Neuron (in vitro differentiated cells): ENCODE data around the gene TMEM185A.
"Not testable (repeated sequence)": the region's sequence is repeated elsewhere in the genome, so short reads cannot be mapped to it uniquely, and the experiment has no call there.

ENCODE experiments used
- H2AFZ ChIP-seq: one replicate; pipeline ENCODE4 v1.6.1; 2013; ENCODE audit warnings: low read depth, mild to moderate bottlenecking, inconsistent platforms, low read length, moderate library complexity
- H3K27me3 ChIP-seq: one replicate; pipeline ENCODE4 v1.6.1; 2013; ENCODE audit warnings: low read length; ENCODE audit not compliant: insufficient read depth
- H3K36me3 ChIP-seq: one replicate; pipeline ENCODE4 v1.6.1; 2013; ENCODE audit warnings: low read length; ENCODE audit not compliant: insufficient read depth
- H3K4me1 ChIP-seq: one replicate; pipeline ENCODE4 v1.6.1; 2013; ENCODE audit warnings: low read length; ENCODE audit not compliant: insufficient read depth
- H3K4me3 ChIP-seq: 2 replicates; pipeline ENCODE4 v1.5.1; 2013; ENCODE audit warnings: mild to moderate bottlenecking, low read length, moderate library complexity
- H3K9me3 ChIP-seq: one replicate; pipeline ENCODE4 v1.6.1; 2013; ENCODE audit warnings: low read length

Gene TMEM185A

DNA sequence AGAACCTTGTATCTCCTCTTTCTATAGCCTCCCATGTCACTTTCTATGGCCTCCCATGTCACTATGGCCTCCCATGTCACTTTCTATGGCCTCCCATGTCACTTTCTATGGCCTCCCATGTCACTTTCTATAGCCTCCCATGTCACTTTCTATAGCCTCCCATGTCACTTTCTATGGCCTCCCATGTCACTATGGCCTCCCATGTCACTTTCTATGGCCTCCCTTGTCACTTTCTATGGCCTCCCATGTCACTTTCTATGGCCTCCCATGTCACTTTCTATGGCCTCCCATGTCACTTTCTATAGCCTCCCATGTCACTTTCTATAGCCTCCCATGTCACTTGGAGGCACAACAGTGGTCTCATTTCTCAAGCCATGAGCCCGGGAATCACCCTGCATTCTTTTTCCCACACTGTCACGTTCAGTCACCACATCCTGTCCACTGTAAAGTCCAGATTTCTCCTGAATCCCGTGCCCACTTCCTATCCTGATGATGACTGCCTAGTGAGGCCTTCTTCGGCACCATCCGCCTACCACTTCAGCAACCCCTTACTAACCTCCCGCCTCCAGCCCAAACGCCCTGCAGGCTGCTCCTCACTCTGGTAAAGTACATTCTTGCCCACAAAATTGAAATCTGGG lies 26.2 kb downstream of the TMEM185A start:
- not testable (repeated sequence) for H3K4me3 ChIP-seq, H2AFZ ChIP-seq, H3K4me1 ChIP-seq, H3K27me3 ChIP-seq, H3K9me3 ChIP-seq
- H3K36me3 ChIP-seq = peaks cover 11% of the 10 kb centered on the region

DNA sequence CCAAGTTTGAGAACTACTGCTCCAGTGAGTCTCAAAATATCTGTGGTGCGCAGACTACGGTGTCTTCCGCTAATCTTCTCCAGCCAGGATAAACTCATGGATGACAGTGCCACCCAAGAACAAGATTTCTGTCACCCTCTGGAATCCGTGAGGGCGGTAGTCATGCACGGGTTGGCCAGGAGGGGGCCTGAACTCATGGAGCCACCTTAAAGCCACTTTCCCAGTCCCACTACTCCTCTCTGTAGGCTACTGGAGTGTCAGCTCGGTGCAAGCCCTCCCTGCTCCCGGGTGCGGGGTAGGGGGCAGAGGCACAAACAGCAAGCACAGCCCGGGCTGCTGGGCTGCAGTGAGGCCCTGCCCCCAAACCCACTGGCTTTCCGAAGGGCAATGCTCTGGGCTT lies 33.0 kb downstream of the TMEM185A start:
- H3K4me1 ChIP-seq, H2AFZ ChIP-seq, H3K4me3 ChIP-seq, H3K9me3 ChIP-seq, H3K36me3 ChIP-seq, H3K27me3 ChIP-seq: not testable (repeated sequence)

DNA sequence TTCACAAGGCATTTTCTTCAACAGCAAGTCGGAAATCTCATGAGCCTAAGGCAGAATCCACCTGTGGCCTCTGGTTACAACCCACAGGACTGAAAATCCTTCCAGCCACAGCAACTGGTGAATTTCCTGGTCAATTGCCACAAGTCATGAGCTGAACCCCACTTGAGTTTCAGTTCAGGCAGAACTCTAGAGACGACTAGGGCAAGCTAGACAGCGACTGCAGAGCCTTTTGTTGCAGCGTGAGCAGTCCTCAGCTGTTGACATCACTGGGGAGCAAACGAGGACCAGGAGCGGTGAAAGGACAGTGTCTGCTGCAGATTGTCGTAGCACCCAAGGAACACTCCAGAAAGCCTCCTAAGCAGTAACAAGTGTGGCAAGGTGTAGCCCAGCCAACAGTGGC lies 35.6 kb downstream of the TMEM185A start:
- not testable (repeated sequence) for H3K9me3 ChIP-seq, H3K36me3 ChIP-seq, H2AFZ ChIP-seq, H3K27me3 ChIP-seq, H3K4me1 ChIP-seq, H3K4me3 ChIP-seq

DNA sequence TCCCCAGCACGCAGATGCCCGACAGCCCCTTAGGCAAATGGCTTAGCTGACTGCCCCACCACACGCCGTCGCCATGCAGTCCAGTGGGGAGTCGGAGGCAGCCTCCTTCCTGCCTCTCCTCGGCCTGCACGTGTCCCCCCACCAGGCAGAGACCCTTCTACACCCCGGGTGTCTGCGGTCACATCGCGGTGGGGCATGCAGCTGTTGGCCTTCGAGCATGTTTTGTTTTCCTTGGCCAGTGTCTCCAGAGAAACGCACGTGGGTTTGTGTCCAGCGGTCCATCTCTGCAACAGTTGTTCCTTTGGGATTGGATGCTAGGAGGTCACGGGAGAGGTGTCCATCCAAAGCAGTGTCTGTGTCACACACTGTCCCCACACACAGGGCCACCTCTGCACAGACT lies 36.4 kb downstream of the TMEM185A start, which contains the start of gene HSFX2:
HSFX2 (minus strand) TSS at position 101 of the 400 bp plus-strand sequence. CDS start 614 bp downstream, outside the sequence.
- H3K27me3 ChIP-seq, H3K4me1 ChIP-seq, H3K9me3 ChIP-seq, H3K36me3 ChIP-seq, H3K4me3 ChIP-seq, H2AFZ ChIP-seq: not testable (repeated sequence)

DNA sequence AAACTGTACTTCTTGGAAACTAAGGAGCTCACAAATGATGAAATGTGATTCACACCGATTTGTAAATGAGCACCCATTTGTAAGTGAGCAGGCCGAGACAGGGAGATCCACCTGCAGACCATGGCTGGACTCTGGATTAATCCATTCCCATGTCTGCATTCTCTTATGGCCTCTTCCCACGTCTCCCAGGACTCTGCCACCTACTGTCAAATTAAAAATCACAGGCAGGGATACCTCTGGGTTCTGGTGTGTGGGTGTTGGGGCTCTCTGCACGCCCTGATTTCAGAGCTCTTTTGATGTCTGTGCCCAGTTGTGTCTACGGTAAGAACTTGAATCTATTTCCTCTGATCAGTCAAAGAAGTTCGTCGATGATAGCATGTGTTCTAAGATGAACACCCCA lies 40.6 kb downstream of the TMEM185A start:
- not testable (repeated sequence) for H2AFZ ChIP-seq, H3K4me1 ChIP-seq, H3K9me3 ChIP-seq, H3K27me3 ChIP-seq, H3K36me3 ChIP-seq, H3K4me3 ChIP-seq

DNA sequence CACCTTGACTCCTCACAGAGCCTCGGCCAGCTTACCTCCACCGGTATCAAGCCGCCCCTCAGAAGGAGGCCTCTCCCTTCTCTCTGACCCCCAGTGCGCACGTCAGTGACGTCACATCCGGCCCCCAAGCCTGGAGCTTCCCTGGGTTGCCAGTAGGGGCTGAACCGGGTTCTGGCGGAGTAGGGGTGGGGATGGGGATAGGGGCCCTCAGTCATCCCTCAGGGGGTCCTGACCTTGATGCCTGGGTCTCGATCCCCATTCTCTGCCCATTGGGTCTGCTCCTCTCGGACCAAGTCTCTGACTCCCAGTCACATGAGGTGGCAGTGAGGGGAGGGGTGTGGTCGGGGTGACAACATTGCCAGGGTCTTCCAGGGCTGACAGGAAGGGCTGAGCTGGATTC lies 44.2 kb downstream of the TMEM185A start, which contains the start of gene MAGEA9B:
MAGEA9B (minus strand) TSS at position 101 of the 400 bp plus-strand sequence. CDS start 4,280 bp downstream, outside the sequence.
- not testable (repeated sequence) for H3K4me3 ChIP-seq, H3K9me3 ChIP-seq, H3K4me1 ChIP-seq, H3K27me3 ChIP-seq, H2AFZ ChIP-seq, H3K36me3 ChIP-seq

DNA sequence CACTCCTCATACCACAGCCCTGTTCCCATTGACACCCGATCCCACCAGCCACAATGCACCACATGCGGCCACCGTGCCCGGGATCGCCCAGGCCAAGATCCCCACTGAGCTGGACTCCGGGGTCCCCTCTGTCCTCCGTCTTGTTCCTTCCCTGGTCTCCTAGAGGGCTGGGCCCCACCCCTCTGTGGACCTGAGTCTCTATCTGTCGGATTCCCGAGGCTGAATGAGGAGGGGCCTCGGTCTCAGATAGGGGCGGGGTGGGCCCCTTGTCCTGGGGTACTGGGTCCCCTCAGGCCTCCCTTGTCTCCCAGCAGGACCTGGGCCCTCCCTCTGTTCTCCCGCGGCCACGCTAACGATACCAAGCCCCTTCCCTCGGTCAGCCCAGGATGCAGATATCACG lies 46.0 kb downstream of the TMEM185A start:
- H3K4me3 ChIP-seq, H3K36me3 ChIP-seq, H3K4me1 ChIP-seq, H2AFZ ChIP-seq, H3K27me3 ChIP-seq, H3K9me3 ChIP-seq: not testable (repeated sequence)

DNA sequence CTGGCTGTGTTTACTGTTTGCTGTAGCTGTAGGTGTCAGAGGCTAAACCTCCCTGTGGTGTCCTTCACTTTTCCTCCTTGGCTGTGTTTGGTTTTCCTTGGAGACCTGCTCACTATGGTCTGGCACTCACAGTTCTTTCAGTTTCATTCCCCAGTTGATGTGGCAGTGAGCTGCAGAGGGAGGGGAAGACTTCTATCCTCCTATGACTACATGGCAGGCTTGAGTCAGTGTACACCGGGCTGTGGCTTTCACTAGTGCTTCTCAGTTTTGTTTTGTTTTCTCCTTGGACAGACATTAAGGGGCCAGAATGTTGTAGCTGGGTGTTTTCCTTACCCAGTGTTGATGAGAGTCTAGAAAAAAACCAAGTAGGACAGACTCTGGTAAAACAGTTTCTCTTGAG lies 58.1 kb downstream of the TMEM185A start:
- H2AFZ ChIP-seq, H3K36me3 ChIP-seq, H3K9me3 ChIP-seq, H3K4me3 ChIP-seq, H3K27me3 ChIP-seq: not testable (repeated sequence)
- H3K4me1 ChIP-seq = peaks cover 13% of the 10 kb centered on the region

DNA sequence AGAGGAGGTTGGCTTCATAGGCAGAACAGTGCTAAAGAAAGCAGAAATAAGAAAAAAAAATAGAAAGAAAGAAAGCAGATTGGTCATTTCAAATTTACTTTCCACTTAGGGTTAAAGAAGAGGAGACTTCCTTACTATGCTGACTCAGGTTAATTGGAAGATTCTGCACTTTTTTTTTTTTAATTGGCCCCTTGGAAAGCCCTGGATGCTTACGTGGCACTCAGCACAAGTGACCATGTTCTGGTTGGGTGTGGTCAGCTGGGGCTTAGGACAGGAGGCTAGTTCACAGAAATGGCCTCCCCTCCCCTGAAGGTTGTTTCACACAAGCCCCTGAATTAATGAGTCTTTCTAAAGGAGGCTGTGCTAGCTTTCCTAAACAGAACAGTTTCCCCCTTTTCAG lies 58.8 kb downstream of the TMEM185A start:
- H3K4me3 ChIP-seq = no peak overlapping the region
- H3K4me1 ChIP-seq = peaks cover 13% of the 10 kb centered on the region
- no peak overlapping the region for H2AFZ ChIP-seq
- H3K36me3 ChIP-seq = no peaks in the 10 kb centered on the region
- H3K27me3 ChIP-seq = no peaks in the 10 kb centered on the region
- H3K9me3 ChIP-seq = no peaks in the 10 kb centered on the region

DNA sequence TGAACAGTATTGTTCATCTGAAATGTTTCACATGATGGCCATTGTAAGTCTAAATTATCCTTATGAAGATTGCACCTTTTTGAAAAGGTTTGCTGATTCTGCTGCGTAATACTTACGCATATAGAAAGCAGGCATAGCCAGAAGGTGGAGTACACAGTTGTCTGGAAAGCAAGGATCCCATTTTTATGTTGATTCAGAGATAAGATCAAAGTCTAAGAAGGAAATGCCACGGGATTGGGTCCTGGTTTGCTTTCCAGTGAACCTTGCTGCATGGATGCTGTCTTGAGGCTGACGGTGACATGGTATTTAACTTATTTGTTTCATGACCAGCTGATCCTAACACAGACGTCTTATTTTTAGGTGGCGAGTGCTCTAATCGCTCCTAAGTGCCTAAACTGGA lies 59.8 kb downstream of the TMEM185A start:
- Histone ChIP-seq H3K9me3 (no peaks in the 10 kb centered on the region), H3K4me1 (peaks cover 13% of the 10 kb centered on the region), H3K36me3 (no peaks in the 10 kb centered on the region), H3K27me3 (no peaks in the 10 kb centered on the region), H2AFZ (no peak overlapping the region), H3K4me3 (no peak overlapping the region)

DNA sequence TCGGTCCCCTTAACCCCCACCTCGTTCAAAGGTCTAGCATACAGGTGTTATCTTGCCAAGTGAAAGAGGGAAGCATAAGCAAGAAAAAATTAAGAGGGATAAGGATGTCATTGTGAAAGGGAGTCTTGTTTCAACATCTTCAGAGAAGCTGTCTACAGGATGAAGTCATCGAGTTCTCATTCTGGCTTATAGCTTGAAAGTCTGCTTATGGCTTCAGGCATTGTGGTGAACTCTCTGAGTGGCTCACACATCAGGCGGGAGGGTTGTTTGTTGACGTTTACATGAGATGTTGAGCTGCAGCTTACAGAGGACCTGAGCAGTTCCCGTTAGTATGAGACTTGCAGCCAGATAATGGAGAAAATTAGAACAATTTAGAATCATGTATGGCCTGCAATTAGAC lies 60.9 kb downstream of the TMEM185A start:
- Histone ChIP-seq H3K4me1 (peaks cover 13% of the 10 kb centered on the region), H3K27me3 (no peaks in the 10 kb centered on the region), H2AFZ (no peak overlapping the region), H3K36me3 (no peaks in the 10 kb centered on the region), H3K9me3 (no peaks in the 10 kb centered on the region), H3K4me3 (no peak overlapping the region)

DNA sequence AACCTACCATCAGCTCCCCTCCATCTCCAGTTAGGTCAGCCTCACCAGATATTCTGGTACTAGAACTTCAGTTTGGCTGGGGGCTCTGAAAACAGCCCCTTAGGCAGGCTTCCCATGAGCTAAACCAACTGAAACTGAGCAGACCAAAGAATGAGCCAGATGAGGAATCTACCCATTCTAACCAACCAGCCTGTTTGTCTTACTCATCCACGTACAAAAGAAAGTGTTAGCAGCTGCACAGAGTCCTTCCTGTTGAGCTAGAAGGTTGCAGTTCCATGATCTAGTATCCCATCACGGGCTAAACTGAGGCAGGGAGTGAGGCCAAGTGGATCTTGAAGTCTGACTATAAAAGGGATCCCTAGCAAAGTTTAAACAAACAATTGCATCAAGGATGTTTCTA lies 61.8 kb downstream of the TMEM185A start:
- H3K9me3 ChIP-seq = no peaks in the 10 kb centered on the region
- H3K27me3 ChIP-seq = no peaks in the 10 kb centered on the region
- no peaks in the 10 kb centered on the region for H3K36me3 ChIP-seq
- peaks cover 13% of the 10 kb centered on the region for H3K4me1 ChIP-seq
- no peak overlapping the region for H2AFZ ChIP-seq
- H3K4me3 ChIP-seq = no peak overlapping the region

DNA sequence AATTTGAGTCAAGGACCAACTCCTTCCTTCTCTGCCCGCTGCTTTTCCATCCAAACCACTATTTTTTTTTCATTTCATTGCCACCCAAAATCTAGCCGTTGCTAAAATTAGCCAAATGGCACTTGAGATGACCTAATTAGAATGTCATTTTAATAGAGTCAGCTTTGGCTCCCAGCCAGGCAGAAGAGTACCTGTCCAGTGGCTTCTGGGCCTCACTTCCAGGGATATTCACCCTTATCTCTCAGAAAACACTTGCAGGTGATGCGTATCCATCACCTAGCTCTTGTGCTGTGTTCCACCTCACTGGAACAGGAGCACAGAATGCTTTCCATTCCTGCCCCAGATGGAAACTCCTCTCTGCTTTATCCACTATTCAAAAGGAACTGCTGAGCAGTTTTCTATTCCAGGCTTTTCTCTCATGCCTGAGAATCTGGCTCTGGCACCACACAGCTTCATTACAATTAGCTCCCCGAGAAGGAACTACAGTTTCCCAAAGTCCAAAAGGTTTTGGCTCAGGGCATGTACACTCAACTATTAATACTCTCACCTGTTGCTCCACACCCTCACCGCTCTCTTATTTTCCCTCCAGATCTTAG lies 62.8 kb downstream of the TMEM185A start:
- no peak overlapping the region for H2AFZ ChIP-seq
- H3K4me3 ChIP-seq = no peak overlapping the region

More for the DNA sequence above, 62.8 kb downstream of the TMEM185A start:
- no peaks in the 10 kb centered on the region for H3K36me3 ChIP-seq
- no peaks in the 10 kb centered on the region for H3K27me3 ChIP-seq
- H3K9me3 ChIP-seq = no peaks in the 10 kb centered on the region
- H3K4me1 ChIP-seq = peaks cover 13% of the 10 kb centered on the region
